Stimulated activated CD4-positive, alpha-beta T cell treated with anti-CD3 and anti-CD28 coated beads, Interleukin-15, amount 100 ng/mL, for 24 hours (primary cell): ENCODE data around the gene DNM1.
A peak's percentile ranks its signal among the peaks of the same experiment; 100 is the strongest.
"Not testable (repeated sequence)": the region's sequence is repeated elsewhere in the genome, so short reads cannot be mapped to it uniquely, and the experiment has no call there.

Experiments used
- DNase-seq: peaks from one replicate; pipeline ENCODE4 v3.0.0-alpha.2; 2020

DNM1 gene

GRCh38 chr9:128253140-128253990 lies 50.2 kb downstream of the DNM1 start:
- DNase-seq: no peak

GRCh38 chr9:128253991-128254346 lies 50.8 kb downstream of the DNM1 start:
- no peak for DNase-seq

- DNase-seq: no peak
Observed at GRCh38 chr9:128254362-128254761, 51.2 kb downstream of the DNM1 start.

- peak; percentile 71 for DNase-seq
Observed at GRCh38 chr9:128254855-128255759, 51.9 kb downstream of the DNM1 start.

- DNase-seq: no peak
Observed at GRCh38 chr9:128257086-128257825, 54.1 kb downstream of the DNM1 start.

GRCh38 chr9:128257907-128258306 lies 54.7 kb downstream of the DNM1 start:
- DNase-seq: no peak

- DNase-seq: no peak
Observed at GRCh38 chr9:128258326-128258725, 55.1 kb downstream of the DNM1 start.

GRCh38 chr9:128259156-128259555 lies 56.0 kb downstream of the DNM1 start:
- no peak for DNase-seq

GRCh38 chr9:128260340-128260739 lies 57.2 kb downstream of the DNM1 start:
- DNase-seq: no peak

GRCh38 chr9:128262687-128263086 lies 59.5 kb downstream of the DNM1 start:
- no peak for DNase-seq

GRCh38 chr9:128265348-128265847 lies 62.2 kb downstream of the DNM1 start:
- DNase-seq: no peak

GRCh38 chr9:128266868-128267590 lies 63.9 kb downstream of the DNM1 start:
- no peak for DNase-seq

GRCh38 chr9:128271112-128271511 lies 67.9 kb downstream of the DNM1 start:
- no peak for DNase-seq

GRCh38 chr9:128271512-128271911 lies 68.3 kb downstream of the DNM1 start:
- DNase-seq: no peak

GRCh38 chr9:128274245-128274644 lies 71.1 kb downstream of the DNM1 start:
- no peak for DNase-seq

- DNase-seq: peak; percentile 21
Observed at GRCh38 chr9:128275198-128276007, 72.2 kb downstream of the DNM1 start, which contains the start of gene GOLGA2. GOLGA2 (minus strand) TSS chr9:128276007; CDS start chr9:128275976, 31 bp downstream.

- DNase-seq: peak; percentile 100
Observed at GRCh38 chr9:128276008-128276573, 72.9 kb downstream of the DNM1 start, which contains the start of gene SWI5. SWI5 (plus strand) TSS chr9:128276276.

- DNase-seq: peak; percentile 25
Observed at GRCh38 chr9:128276574-128277270, 73.5 kb downstream of the DNM1 start.

- DNase-seq: not testable (repeated sequence)
Observed at GRCh38 chr9:128279088-128280073, 76.2 kb downstream of the DNM1 start.
